Loucy (cell line): Measurements from ENCODE around the gene UFSP2.
A peak's percentile ranks its signal among the peaks of the same experiment; 100 is the strongest.

Source experiments
- H2AFZ ChIP-seq: fragments of 200-600 bp; sonication (generic); 2 replicates; pipeline ENCODE4 v1.6.0; 2016; ENCODE audit warnings: antibody characterized with exemption, mild to moderate bottlenecking, low read length, moderate library complexity
- H3F3A ChIP-seq: fragments of 200-600 bp; 2 replicates; pipeline ENCODE4 v1.6.0; 2016; ENCODE audit warnings: antibody characterized with exemption, low read depth, mild to moderate bottlenecking
- H3K27me3 ChIP-seq: fragments of 200-600 bp; sonication (generic); 2 replicates; pipeline ENCODE4 v1.6.1; 2014; ENCODE audit warnings: low read length, mild to moderate bottlenecking; ENCODE audit not compliant: insufficient read depth, poor library complexity, severe bottlenecking
- H3K36me3 ChIP-seq: fragments of 200-600 bp; sonication (generic); 2 replicates; pipeline ENCODE4 v1.6.1; 2016; ENCODE audit warnings: low read length; ENCODE audit not compliant: insufficient read depth
- H3K4me1 ChIP-seq: fragments of 200-600 bp; sonication (generic); 2 replicates; pipeline ENCODE4 v1.5.1; 2014; ENCODE audit warnings: low read length, mild to moderate bottlenecking; ENCODE audit not compliant: insufficient read depth, poor library complexity, severe bottlenecking
- H3K4me2 ChIP-seq: fragments of 200-600 bp; sonication (generic); 2 replicates; pipeline ENCODE4 v1.6.0; 2014; ENCODE audit warnings: antibody characterized with exemption, low read length, low read depth, mild to moderate bottlenecking; ENCODE audit not compliant: poor library complexity, severe bottlenecking
- H3K4me3 ChIP-seq: fragments of 200-600 bp; sonication (generic); 2 replicates; pipeline ENCODE4 v1.5.1; 2014; ENCODE audit warnings: low read length, mild to moderate bottlenecking, mixed read lengths; ENCODE audit not compliant: poor library complexity, severe bottlenecking
- H3K79me2 ChIP-seq: fragments of 200-600 bp; sonication (generic); 2 replicates; pipeline ENCODE4 v1.6.1; 2014; ENCODE audit warnings: low read length; ENCODE audit not compliant: insufficient read depth
- H3K9ac ChIP-seq: fragments of 200-600 bp; sonication (generic); 2 replicates; pipeline ENCODE4 v1.6.0; 2014; ENCODE audit warnings: mild to moderate bottlenecking, low read depth, low read length, moderate library complexity; ENCODE audit not compliant: poor library complexity, severe bottlenecking
- H3K9me2 ChIP-seq: fragments of 200-600 bp; sonication (generic); replicated peaks from 2 replicates; pipeline ENCODE4 v1.6.1; 2016; ENCODE audit warnings: low read depth, low read length, mixed read lengths
- H3K9me3 ChIP-seq: fragments of 200-600 bp; sonication (generic); 2 replicates; pipeline ENCODE4 v1.6.1; 2014; ENCODE audit warnings: mild to moderate bottlenecking, antibody characterized with exemption, low read length, low read depth; ENCODE audit not compliant: insufficient read depth
- H4K20me1 ChIP-seq: fragments of 200-600 bp; sonication (generic); 2 replicates; pipeline ENCODE4 v1.6.0; 2014; ENCODE audit warnings: antibody characterized with exemption, low read length, mild to moderate bottlenecking; ENCODE audit not compliant: insufficient read depth, poor library complexity, severe bottlenecking
- CTCF ChIP-seq: fragments of 200-600 bp; sonication (generic); conservative IDR thresholded peaks from 2 replicates; pipeline ENCODE4 v1.5.1; 2014; ENCODE audit warnings: mild to moderate bottlenecking, antibody characterized with exemption, low read length
- EZH2phosphoT487 ChIP-seq: fragments of 200-600 bp; IDR thresholded peaks from 2 replicates; pipeline ENCODE4 v1.6.1; 2018; ENCODE audit warnings: antibody characterized with exemption, mild to moderate bottlenecking, moderate library complexity, borderline replicate concordance

UFSP2 gene

GRCh38 chr4:185395956-185396723 is 29.6 kb downstream of the UFSP2 start:
- peak overlapping the region; percentile 90 for H3K4me2 ChIP-seq
- H3K9me3 ChIP-seq: no peaks in the 10 kb centered on the region
- H3K79me2 ChIP-seq: peaks cover 38% of the 10 kb centered on the region
- no peak for TF ChIP-seq EZH2phosphoT487
- no peak for TF ChIP-seq CTCF
- no peaks in the 10 kb centered on the region for H3K27me3 ChIP-seq
- H2AFZ ChIP-seq: peak overlapping the region; percentile 92
- peak overlapping the region; percentile 88 for H3K9ac ChIP-seq
- peak overlapping the region; percentile 78 for H3K4me3 ChIP-seq
- peaks cover 6% of the 10 kb centered on the region for H4K20me1 ChIP-seq
- no peaks in the 10 kb centered on the region for H3K9me2 ChIP-seq
- H3K4me1 ChIP-seq: peaks cover 41% of the 10 kb centered on the region
- peaks cover 2% of the 10 kb centered on the region; the same call in 1 of the 2 replicates for H3F3A ChIP-seq
- peaks cover 3% of the 10 kb centered on the region; the same call in 1 of the 2 replicates for H3K36me3 ChIP-seq

DNA sequence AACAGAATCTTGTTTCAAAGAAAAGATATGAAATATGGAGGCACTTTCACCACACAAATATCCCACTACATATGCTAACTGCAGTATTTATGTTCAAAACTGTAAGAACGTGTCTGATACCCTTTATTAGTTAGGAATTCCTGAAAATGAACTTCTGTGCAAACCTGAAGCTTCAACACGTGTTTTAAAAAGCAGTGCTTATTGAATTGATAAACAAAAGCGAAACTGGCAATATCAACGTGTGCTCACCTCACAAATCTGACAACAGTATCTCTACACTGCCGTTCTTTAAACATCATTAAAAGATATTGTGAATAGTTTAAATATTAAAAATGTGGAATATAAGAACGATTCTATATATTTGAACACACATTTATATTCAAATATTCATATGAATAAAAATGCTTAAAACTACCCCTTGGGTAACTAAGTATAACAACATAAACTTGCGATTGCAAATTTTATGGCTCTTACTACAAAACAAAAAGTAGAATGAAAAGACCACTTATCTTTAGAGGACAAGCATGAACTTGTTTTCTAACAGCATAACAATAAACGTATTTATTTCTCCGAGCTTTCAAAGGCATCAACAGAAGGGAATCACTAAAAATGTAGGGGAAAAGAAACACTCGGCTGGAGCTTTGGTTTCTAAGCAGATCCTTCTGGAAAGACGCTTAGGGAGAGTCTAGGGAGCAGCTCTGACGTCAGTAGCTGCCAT is 30.4 kb downstream of the UFSP2 start, which contains the start of gene LRP2BP:
Gene LRP2BP, minus strand, starts transcription at position 687 of the 718 bp plus-strand sequence. CDS start 17,738 bp downstream, outside the sequence.
- H3K36me3 ChIP-seq: peaks cover 3% of the 10 kb centered on the region; the same call in 1 of the 2 replicates
- H3K79me2 ChIP-seq: peaks cover 38% of the 10 kb centered on the region
- H4K20me1 ChIP-seq: peaks cover 6% of the 10 kb centered on the region
- no peaks in the 10 kb centered on the region for H3K27me3 ChIP-seq
- H3K9me3 ChIP-seq: no peaks in the 10 kb centered on the region
- TF ChIP-seq EZH2phosphoT487: no peak
- no peak for TF ChIP-seq CTCF
- H3K4me3 ChIP-seq: peak within 1 kb of the TSS; percentile 78
- H3K9ac ChIP-seq: peak within 1 kb of the TSS; percentile 88
- peak within 1 kb of the TSS; percentile 90 for H3K4me2 ChIP-seq
- H3K9me2 ChIP-seq: no peaks in the 10 kb centered on the region
- peaks cover 41% of the 10 kb centered on the region for H3K4me1 ChIP-seq
- peak within 1 kb of the TSS; percentile 92 for H2AFZ ChIP-seq
- peaks cover 2% of the 10 kb centered on the region; the same call in 1 of the 2 replicates for H3F3A ChIP-seq

DNA sequence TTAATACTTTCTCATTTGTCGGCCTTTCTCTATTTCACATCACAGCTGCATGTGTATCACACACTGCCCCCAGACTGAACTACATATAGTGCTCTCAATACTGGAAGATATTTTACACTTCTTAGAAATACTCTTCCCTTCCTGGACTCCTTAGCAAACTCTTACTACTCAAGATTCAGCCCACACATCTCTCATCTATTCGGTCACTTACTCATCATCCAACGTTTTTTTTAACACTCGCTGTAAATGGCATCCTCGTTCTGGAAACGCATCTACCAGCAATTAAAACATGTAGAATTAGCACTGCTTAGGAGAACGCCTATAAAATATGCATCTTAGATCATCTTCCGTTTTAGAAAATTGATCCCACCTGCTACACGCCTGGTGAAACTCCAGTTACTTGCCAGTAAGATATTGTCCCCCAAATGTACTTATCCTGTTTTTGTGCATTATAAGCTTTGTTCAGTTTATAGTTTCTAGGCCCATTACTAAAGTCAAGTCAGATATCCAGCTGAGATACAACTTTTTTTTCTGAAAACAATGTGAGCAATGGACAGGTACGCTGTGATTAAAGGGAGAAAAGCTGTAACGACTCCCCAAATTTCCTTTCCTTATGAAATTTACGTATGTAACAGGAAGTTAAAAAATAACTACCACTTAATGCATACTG is 31.1 kb downstream of the UFSP2 start:
- H3F3A ChIP-seq: peaks cover 2% of the 10 kb centered on the region; the same call in 1 of the 2 replicates
- peak overlapping the region; percentile 78 for H3K4me3 ChIP-seq
- peaks cover 6% of the 10 kb centered on the region for H4K20me1 ChIP-seq
- H3K9me3 ChIP-seq: no peaks in the 10 kb centered on the region
- no peak for TF ChIP-seq EZH2phosphoT487
- TF ChIP-seq CTCF: no peak
- no peaks in the 10 kb centered on the region for H3K9me2 ChIP-seq
- peak overlapping the region; percentile 92; the same call in 1 of the 2 replicates for H2AFZ ChIP-seq
- peak overlapping the region; percentile 87 for H3K4me2 ChIP-seq
- H3K27me3 ChIP-seq: no peaks in the 10 kb centered on the region
- H3K79me2 ChIP-seq: peaks cover 38% of the 10 kb centered on the region
- peaks cover 41% of the 10 kb centered on the region for H3K4me1 ChIP-seq
- no peaks in the 10 kb centered on the region for H3K36me3 ChIP-seq
- H3K9ac ChIP-seq: peak overlapping the region; percentile 88
